Ammon's horn (tissue), 1 donor: ENCODE results near the gene DUSP28.

ENCODE experiments used
- DNase-seq: peaks from one replicate; pipeline ENCODE4 v3.0.0-alpha.2; 2016; ENCODE audit warnings: low spot score

DUSP28 gene

GRCh38 chr2:240573071-240573515 is 12.9 kb downstream of the DUSP28 start:
- no peak for DNase-seq

GRCh38 chr2:240573516-240574385 is 13.6 kb downstream of the DUSP28 start:
- no peak for DNase-seq

GRCh38 chr2:240574386-240575100 is 14.4 kb downstream of the DUSP28 start:
- DNase-seq, result no peak

GRCh38 chr2:240575101-240575965 is 15.2 kb downstream of the DUSP28 start:
- DNase-seq, result no peak

GRCh38 chr2:240576036-240576435 is 15.9 kb downstream of the DUSP28 start:
- DNase-seq, result no peak

GRCh38 chr2:240576436-240577205 is 16.5 kb downstream of the DUSP28 start:
- no peak for DNase-seq

- DNase-seq, result no peak
Measured at GRCh38 chr2:240577281-240578109, 17.3 kb downstream of the DUSP28 start.

- no peak for DNase-seq
Measured at GRCh38 chr2:240578110-240578450, 17.9 kb downstream of the DUSP28 start.

- no peak for DNase-seq
Measured at GRCh38 chr2:240578488-240578887, 18.3 kb downstream of the DUSP28 start.

- no peak for DNase-seq
Measured at GRCh38 chr2:240579071-240579762, 19.1 kb downstream of the DUSP28 start.

GRCh38 chr2:240579771-240580614 is 19.8 kb downstream of the DUSP28 start:
- DNase-seq, result no peak

- no peak for DNase-seq
Measured at GRCh38 chr2:240581811-240582210, 21.7 kb downstream of the DUSP28 start.

GRCh38 chr2:240582781-240583180 is 22.6 kb downstream of the DUSP28 start:
- DNase-seq, result no peak

- no peak for DNase-seq
Measured at GRCh38 chr2:240583774-240584173, 23.6 kb downstream of the DUSP28 start.

GRCh38 chr2:240584486-240585031 is 24.4 kb downstream of the DUSP28 start:
- no peak for DNase-seq

GRCh38 chr2:240585101-240585500 is 24.9 kb downstream of the DUSP28 start:
- DNase-seq, result no peak

GRCh38 chr2:240585681-240586197 is 25.6 kb downstream of the DUSP28 start:
- no peak for DNase-seq

GRCh38 chr2:240586198-240586918 is 26.2 kb downstream of the DUSP28 start, which contains the start of gene CAPN10:
Gene CAPN10, plus strand, starts transcription at chr2:240586734. Its CDS starts 178 bp downstream, at chr2:240586912.
- DNase-seq, result peak; percentile 97
